ENCODE data around the gene ZFP36. TPM values are rescaled to one million over a fixed set of nuclear protein-coding genes. Genes with fewer than 3 reads are reported as not detected.

Gene ZFP36
- total RNA-seq, 3 donors from 2014 or later (not counting 1 experiment from before 2014, with no cell fraction given): 1,232 to 2,074 (median 1,769) TPM

DNA sequence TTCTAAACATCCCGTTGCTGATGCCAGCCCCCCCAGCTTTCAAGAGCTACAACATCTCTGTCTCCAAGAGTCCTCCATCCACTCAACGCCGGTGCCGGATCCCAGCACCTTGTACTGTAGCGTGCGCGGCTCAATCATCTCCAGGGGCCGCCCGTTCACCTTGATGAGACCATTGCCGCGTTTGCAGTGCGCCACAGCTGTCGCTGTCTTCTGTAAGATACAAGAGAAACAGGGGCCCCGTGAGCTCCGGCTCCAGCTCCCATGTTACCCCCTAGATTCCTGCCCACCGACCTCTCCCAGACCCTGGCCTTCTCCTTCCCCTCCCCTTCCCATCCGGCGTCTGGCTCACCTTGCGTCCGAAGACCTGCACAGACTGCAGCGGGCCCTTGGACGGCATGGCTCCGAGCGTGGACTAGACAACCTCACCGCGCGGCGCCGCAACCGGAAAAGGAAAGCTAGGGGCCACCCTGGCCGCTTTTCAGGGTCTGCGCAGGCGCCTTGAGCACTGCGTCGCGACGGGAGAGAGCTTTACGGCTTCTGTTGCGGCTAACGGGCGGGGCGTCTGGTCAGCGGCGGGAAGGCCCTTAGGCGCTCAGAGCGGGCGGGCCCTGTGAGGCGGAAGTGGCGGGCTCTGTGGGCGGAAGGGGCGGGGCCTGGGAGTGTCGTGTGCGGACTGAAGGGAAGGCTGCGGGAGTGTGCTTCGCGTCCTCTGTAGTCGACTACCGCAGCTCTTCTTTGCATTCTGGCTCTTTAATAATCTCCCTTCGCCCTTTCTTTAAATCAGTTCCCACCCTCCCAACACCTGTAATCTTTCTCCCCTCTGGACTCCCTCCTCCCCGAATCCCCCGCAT, 29.1 kb downstream of the ZFP36 start, which contains the start of gene RPS16:
Gene RPS16, minus strand, starts transcription at position 451 of the 851 bp plus-strand sequence. Its CDS starts 54 bp downstream, at position 397.
- WGBS (ENCODE audit: insufficient coverage): under 1% methylated on average over 61 of the region's 61 CpGs
- H3K4me1 Mint-ChIP-seq: peaks cover 27 to 36% of the 10 kb centered on the region in 2 donors
- H3K4me3 ChIP-seq (ENCODE audit: low read length): peak within 1 kb of the TSS; percentile 76

GRCh38 chr19:39436350-39436716, 29.7 kb downstream of the ZFP36 start:
- Mint-ChIP-seq H3K4me1 (peaks cover 27 to 36% of the 10 kb centered on the region in 2 donors), H3K9me3 (no peaks in the 10 kb centered on the region), H3K27ac (peak overlapping the region; percentile 96 to 98), H3K36me3 (peaks cover 13% of the 10 kb centered on the region), H3K4me3 (peak overlapping the region; percentile 99), H3K27me3 (ENCODE audit: low read depth in 2 of 2) (peaks cover 0 to 3% of the 10 kb centered on the region in 2 donors)
- no peaks in the 10 kb centered on the region for H3K9me3 ChIP-seq (ENCODE audit: control insufficient read depth, insufficient read depth, low read length)
- peaks cover 28% of the 10 kb centered on the region for H3K36me3 ChIP-seq (ENCODE audit: control insufficient read depth, insufficient read depth, low read length)
- peak overlapping the region; percentile 76 for H3K4me3 ChIP-seq (ENCODE audit: low read length)
- no peak for DNase-seq
- H3K27ac ChIP-seq (ENCODE audit: low read length): peak overlapping the region; percentile 95
- H3K27me3 ChIP-seq (ENCODE audit: control insufficient read depth, insufficient read depth, low read length): no peaks in the 10 kb centered on the region
- intact Hi-C loops (cut with micrococcal nuclease): loop anchor here (1.0 to 2.0 kb wide), 3 partner anchors 9 to 96 kb away; partner anchors contain the start of genes MED29, PAF1 and SUPT5H
- ATAC-seq: no peak
- no peak for TF ChIP-seq CTCF (IDR thresholded peaks at IDR 0.05)
- peaks cover 26% of the 10 kb centered on the region for H3K4me1 ChIP-seq (ENCODE audit: control insufficient read depth, insufficient read depth, low read length)
- 18% methylated on average over 2 of the region's 2 CpGs for WGBS (ENCODE audit: insufficient coverage)

More for the DNA sequence above, 29.1 kb downstream of the ZFP36 start, which contains the start of gene RPS16:
- Histone ChIP-seq H3K9me3 (ENCODE audit: control insufficient read depth, insufficient read depth, low read length) (no peaks in the 10 kb centered on the region), H3K36me3 (ENCODE audit: control insufficient read depth, insufficient read depth, low read length) (peaks cover 28% of the 10 kb centered on the region), H3K27ac (ENCODE audit: low read length) (peak within 1 kb of the TSS; percentile 95), H3K27me3 (ENCODE audit: control insufficient read depth, insufficient read depth, low read length) (no peaks in the 10 kb centered on the region), H3K4me1 (ENCODE audit: control insufficient read depth, insufficient read depth, low read length) (peaks cover 32% of the 10 kb centered on the region)
- Mint-ChIP-seq H3K27ac (peak within 1 kb of the TSS; percentile 96 to 98), H3K9me3 (no peaks in the 10 kb centered on the region), H3K27me3 (ENCODE audit: low read depth in 2 of 2) (peaks cover 0 to 3% of the 10 kb centered on the region in 2 donors), H3K4me3 (peak within 1 kb of the TSS; percentile 99), H3K36me3 (peaks cover 13% of the 10 kb centered on the region)
- no peak for TF ChIP-seq CTCF (IDR thresholded peaks at IDR 0.05)
- intact Hi-C loops (cut with micrococcal nuclease): loop anchor here (1.0 to 2.0 kb wide), 4 partner anchors 10 to 95 kb away; partner anchors contain the start of genes MED29, PAF1, PLEKHG2 and SUPT5H
- ATAC-seq (peak; percentile 94 to 99 (median 94)), DNase-seq (peak; percentile 99)

DNA sequence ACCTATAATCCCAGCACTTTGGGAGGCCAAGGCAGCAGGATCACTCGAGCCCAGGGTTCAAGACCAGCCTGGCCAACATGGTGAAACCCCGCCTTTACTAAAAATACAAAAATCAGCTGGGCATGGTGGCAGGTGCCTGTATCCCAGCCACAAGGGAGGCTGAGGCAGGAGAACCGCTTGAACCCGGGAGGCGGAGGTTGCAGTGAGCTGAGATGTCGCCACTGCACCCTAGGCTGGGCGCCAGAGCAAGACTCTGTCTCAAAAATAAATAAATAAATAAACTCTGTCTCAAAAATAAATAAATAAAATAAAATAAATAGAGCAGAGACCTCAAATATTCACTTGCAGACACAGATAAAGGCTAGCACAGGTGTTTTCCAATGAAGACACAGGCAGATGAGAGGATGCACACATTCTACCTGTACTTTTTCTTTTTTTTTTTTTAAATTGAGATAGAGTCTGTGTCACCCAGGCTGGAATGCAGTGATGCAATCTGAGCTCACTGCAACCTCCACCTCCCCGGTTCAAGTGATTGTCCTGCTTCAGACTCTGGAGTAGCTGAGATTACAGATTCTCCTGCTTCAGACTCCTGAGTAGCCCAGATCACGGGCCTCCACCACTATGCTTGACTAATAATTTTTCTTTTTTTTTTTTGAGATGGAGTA, 31.8 kb downstream of the ZFP36 start:
- DNase-seq (no peak), ATAC-seq (no peak)
- Mint-ChIP-seq H3K9me3 (no peaks in the 10 kb centered on the region), H3K4me3 (no peak overlapping the region), H3K27ac (no peak overlapping the region), H3K4me1 (peaks cover 22 to 30% of the 10 kb centered on the region in 2 donors), H3K36me3 (peaks cover 8% of the 10 kb centered on the region), H3K27me3 (ENCODE audit: low read depth in 2 of 2) (peaks cover 0 to 3% of the 10 kb centered on the region in 2 donors)
- peaks cover 12% of the 10 kb centered on the region for H3K36me3 ChIP-seq (ENCODE audit: control insufficient read depth, insufficient read depth, low read length)
- H3K27ac ChIP-seq (ENCODE audit: low read length): no peak overlapping the region
- intact Hi-C loops (cut with micrococcal nuclease): no loop called here
- peaks cover 26% of the 10 kb centered on the region for H3K4me1 ChIP-seq (ENCODE audit: control insufficient read depth, insufficient read depth, low read length)
- no peaks in the 10 kb centered on the region for H3K9me3 ChIP-seq (ENCODE audit: control insufficient read depth, insufficient read depth, low read length)
- 96% methylated on average over 8 of the region's 9 CpGs for whole genome bisulfite sequencing (ENCODE audit: insufficient coverage)
- H3K27me3 ChIP-seq (ENCODE audit: control insufficient read depth, insufficient read depth, low read length): no peaks in the 10 kb centered on the region
- no peak overlapping the region for H3K4me3 ChIP-seq (ENCODE audit: low read length)
- TF ChIP-seq CTCF (IDR thresholded peaks at IDR 0.05): no peak
